Stimulated activated naive CD4-positive, alpha-beta T cell treated with Interleukin-2 at 50 U/mL for 16 hours (primary cell): ENCODE measurements around the gene TIE1.
"Not testable (repeated sequence)": the region's sequence is repeated elsewhere in the genome, so short reads cannot be mapped to it uniquely, and the experiment has no call there.

ENCODE experiments used
- DNase-seq: peaks from one replicate; lab custom pipeline; 2025; lab: John Stamatoyannopoulos, UW

Gene TIE1

DNA sequence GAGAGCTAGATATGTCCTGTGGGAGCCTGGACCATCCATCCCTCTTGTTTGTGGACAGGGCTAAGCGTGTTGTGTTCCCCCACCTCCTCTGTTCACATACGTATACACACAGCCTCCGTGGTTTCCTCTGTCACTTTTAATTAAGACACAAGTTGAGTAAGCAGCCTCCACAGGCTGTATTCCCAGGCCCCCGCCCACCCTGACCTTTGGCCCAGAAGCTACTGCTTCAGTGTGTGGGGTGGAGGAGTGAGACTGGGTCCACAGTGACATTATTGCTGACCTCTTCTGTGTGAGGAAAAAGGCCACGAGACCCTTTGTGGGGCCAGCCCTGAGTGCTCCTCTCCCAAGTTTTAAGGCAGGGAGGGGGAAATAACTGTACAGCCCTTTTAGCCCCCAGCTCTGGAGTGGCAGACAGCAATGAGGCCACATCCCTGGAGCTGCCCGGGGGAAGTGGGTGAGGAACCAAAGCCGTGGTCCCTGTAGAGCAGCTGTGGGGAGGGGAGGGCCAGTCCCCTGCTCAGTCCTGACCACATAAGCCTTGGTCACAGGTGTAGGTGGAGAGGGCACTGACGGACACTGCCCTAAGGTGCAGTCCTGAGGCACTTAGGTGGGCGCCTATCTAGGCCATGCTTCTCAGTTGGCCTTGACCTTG is 62.6 kb downstream of the TIE1 start:
- no peak for DNase-seq

- no peak for DNase-seq
Measured at GRCh38 chr1:43363935-43364525, 63.2 kb downstream of the TIE1 start.

DNA sequence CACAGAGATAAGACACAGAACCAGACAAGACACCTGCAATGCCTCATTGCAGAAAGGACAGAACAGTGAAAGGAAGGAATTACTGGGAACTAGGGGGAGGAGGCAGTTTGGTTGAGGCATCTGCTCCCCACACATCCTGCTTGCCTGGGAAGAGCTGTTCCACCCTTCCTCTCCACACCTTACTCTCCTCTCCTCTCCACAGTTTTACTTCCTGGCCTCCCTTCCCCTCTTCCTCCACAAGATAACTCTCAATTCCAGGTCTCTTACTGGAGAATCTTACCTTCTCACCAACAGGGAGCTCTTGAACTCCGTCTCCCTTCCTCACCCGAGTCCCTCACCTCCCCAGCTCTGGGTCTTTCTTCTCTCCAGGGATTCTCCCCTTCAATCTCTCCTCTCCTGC is 64.9 kb downstream of the TIE1 start:
- no peak for DNase-seq

DNA sequence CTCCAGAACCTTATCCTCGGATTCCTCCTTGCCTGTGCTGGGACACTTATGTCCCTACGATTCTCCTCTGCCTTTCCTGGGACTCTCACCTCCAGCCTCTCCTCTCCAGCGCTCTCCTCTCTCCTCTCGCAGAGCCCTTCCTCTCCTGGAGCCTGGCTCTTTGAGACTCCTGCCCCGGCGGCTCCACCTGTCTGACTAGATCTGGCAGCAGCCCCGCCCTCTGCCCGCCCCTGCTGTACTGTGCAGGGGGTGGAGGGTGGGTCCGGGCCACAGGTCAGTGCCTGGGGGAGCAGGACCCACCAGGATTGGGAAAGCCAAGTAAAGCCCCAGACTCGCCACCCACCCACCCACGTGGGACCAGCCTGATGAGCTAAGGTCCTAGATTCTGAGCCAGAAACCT is 65.4 kb downstream of the TIE1 start:
- DNase-seq: no peak

GRCh38 chr1:43366601-43367025 is 65.8 kb downstream of the TIE1 start:
- DNase-seq: no peak

DNA sequence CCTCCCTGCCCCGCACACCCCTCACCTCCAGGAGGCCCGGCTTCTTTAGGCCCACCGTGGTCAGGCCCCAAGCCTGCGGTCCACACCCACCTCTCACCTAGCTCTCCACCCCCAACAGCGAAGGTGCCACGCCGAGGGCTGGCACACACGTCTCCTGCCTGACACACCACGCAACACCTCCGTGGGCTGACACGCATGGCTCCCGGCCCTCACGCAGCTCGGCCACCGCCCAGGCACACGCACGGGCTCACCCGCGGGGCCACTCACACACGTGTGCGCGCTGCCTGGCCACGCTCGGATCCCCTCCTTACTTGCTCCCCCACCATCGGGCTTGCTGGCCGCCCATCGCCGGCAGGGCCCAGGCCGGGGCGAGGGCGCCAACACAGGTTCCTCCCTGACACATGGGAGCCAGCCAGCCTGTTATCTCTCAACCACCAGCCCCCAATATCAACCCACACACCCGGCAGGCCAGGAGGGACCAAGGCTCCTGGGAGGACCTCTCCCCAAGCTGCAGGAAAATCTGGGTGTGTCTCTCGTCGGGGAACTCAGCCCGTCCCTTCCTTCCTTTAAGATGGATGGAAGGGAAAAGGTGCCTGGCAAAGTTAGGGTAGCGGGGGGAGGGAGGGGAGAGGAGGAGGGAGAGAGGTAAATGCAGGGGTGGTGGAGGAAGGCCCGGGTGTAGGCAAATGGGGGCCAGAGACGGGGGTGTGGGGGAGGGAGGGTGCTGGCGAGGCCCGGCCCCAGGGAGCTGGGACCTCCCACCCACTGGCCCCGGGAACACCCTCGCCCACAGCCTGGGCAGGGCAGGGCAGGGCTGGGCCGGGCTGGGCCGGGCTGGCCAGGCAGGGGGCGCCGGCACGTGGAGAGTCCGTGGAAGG is 66.5 kb downstream of the TIE1 start:
- peak; percentile 65 for DNase-seq

- peak; percentile 85 for DNase-seq
Measured at GRCh38 chr1:43367904-43368645, 67.3 kb downstream of the TIE1 start, which contains the start of gene ELOVL1. TSS of gene ELOVL1 (minus strand) at chr1:43368011. CDS start at chr1:43365609, 2,402 bp downstream.

- DNase-seq: no peak
Measured at GRCh38 chr1:43368646-43369020, 67.9 kb downstream of the TIE1 start.

GRCh38 chr1:43369779-43370178 is 69.0 kb downstream of the TIE1 start:
- not testable (repeated sequence) for DNase-seq

DNA sequence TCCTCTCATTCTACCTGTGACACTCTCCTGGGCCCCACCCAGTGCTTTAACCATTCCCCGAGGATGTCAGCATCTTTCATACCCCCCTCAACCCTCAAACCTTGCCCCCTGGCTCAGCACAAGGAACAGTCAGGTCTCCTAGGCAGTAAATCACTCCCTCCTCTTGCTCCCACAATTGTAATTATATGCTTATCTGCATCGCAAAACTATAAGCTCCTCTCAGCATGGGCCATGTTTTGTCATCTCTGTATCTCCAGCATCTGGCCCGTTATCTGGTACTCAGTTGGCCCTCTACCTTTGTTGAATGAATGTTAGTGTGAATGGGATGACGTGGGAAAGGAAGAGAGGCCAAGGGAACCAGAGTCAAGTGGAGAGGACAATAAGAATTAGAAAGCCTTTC is 69.8 kb downstream of the TIE1 start:
- no peak for DNase-seq

GRCh38 chr1:43372172-43372571 is 71.4 kb downstream of the TIE1 start:
- DNase-seq: no peak
